ENCODE data around the gene DDN.

DDN gene

DNA sequence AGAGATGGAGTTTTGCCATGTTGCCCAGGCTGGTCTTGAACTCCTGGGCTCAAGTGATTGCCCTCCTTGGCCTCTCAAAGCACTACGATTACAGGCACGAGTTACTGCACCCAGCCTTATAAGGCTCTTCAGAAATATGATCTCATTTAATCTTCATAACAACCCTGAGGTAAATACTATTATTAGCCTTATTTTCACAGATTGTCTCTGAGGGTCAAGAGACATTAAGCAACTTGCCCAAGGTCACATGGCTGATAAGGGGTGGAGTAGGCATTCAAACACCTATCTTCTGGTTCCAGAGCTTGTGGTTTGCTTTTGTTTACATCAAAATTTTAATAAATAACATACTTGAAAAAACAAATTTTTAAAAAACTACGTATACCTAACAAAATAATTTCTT, 14.3 kb upstream of the DDN start:
- DNase-seq (ENCODE audit: low spot score): no peak

DNA sequence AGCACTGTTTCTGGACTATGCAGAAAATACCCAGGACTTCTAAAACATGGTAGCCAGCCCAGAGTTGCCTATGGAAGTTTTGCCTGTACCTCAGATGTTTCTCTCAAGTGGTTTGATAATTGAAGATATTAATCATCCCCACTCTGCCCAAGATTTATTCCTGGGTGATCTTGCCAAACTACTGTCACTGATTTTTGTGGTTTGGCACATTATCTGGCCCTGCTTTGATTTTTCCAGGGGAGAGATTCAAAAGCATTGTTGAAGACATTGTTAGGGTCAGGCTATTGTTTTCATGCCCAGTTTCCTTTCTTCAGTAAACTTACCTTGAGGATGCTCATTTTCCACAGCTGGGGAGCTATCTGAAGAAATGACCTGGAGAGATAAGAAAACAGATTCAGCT, 13.6 kb upstream of the DDN start:
- DNase-seq (ENCODE audit: low spot score): no peak

DNA sequence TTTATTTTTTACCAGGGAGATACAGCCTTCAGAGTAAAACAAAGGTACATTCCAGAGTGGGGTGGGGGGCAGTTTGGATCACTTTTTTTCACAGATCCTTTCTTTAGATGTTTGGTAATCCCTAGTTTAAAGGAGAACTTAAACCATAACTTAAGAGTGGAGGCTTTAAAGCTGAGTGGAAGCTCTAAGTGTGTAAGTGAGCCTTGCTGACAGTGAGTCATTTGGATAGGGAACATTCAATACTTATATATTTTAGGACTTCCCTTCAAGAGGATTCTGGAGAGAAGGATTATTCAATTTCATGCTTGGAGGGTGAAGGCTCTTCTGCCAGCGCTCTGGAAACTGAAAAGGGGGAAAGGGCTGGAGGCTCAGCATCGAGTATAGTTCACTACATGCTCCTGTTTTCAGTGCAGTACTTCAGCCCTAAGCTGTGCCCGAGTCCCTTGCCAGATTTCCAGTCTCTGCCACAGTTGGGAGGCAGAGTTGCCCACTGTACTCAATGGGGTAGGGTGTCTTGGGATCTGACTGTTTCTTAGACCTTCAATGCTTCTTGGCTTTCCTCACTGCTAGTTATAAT, 11.0 kb upstream of the DDN start:
- DNase-seq (ENCODE audit: low spot score): no peak

DNA sequence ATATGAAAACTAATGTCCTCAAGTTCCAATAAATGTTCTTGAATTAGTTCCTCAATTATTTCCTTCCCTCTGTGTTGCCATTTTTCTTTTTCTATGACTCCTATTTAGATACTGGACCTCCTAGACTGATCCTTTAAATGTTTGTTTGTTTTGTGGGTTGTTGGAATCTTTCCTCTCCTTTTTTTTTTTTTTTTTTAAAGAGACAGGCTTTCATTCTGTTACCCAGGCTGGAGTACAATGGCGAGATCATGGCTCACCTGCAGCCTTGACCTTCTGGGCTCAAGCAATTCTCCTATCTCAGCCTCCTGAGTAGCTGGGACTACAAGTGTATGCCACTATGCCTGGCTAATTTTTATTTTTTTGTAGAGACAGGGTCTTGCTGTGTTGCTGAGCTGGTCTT, 9.8 kb upstream of the DDN start:
- DNase-seq (ENCODE audit: low spot score): no peak

DNA sequence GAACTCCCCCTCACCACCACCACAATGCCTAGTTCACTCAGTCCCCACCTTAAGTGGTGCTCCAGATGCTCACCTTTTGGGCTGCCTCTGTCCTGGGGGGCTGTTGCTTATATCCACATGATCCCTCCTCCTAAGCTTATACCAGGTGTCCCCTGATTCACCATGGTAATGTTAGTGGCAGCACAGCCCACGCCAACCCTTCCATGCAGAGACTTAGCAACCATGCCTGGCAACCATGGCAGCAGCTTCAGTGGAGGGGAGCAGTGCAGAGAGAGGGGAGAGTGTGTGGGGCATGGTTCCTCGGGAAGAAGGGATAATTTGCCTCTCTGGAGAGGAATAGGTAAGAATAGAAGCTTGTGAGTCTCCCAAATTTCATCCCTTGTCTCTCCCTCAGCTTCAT, 1.2 kb upstream of the DDN start:
- DNase-seq (ENCODE audit: low spot score): no peak

DNA sequence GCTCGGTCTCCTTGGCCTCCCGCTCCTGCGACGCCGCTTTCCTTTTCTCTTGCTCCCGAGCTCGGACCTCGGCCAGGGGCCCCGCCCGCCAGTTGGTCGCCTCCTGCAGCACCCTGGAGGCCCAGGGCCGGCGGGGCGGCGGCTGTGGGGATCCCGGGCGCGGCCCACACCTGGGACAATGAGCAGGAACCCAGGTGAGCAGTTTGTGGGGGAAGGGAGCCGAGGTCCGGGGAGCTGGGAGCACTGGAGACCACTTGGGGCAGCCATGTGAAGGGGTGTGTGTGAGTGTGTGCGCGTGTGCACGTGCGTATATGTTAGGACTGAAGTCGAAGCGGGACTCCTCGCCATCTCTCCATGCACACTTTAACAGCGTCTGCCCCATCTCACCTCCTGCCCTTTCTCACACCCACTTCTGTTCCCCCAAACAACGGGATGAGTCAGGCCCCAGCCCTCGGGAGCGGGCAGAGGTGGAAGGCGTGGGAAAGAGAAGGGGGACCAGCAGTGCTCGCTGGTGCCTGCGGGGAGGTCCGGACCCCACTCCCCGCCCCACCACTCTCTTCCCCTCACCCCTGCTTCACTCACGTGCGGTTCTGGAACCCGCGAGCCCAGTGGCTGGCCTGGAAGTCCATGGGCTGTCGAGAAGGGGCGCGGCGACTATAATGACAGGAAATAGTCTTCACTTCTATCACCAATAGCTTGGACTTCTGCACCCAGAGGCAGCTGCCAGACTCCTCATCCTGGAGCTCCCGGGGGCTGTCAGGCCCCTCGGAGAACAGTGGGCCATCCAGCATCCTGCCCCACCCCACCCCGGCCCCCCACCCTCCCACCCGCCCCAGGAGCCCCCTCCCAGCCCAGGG, 450 bp downstream of the DDN start:
- no peak for DNase-seq (ENCODE audit: low spot score)

DNA sequence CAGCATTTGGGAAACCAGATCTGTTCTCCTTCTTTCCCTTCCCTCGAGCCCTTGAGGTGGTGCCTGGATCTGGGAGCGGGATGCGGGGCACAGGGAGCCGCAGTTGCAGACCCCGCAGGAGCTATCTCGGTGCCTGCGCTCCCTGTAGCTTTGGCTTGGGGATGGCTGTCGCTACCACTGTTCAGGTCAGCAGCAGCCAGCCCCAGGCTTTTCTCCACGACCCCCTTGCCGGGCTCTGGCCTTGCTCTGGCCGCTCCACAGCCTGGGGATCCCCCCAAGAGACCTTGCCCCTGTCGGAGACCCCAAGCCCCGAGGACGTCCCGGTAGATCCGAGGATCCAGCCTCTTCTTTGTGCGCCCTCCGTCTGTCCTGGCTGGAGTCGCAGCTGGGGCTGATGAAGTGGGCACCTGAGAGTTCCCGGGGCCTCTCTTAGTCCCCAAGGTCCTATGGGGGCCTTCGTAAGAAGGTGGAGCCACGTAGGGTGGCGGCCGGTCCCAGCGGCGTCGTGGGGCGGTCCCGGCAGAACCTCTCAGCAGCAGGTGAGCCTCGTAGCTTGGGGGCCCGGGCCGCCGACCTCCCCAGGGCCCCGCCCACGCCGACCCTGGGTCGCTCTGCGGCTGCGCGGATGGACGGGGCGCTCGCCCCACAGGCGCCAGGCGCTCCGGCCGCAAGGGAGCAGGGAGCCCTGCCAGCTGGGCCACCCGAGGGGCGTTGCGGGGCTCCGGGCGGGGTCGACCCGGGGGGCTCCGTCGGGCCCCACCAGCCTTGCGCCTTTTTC, 1.3 kb downstream of the DDN start:
- peak; percentile 91 for DNase-seq (ENCODE audit: low spot score)

DNA sequence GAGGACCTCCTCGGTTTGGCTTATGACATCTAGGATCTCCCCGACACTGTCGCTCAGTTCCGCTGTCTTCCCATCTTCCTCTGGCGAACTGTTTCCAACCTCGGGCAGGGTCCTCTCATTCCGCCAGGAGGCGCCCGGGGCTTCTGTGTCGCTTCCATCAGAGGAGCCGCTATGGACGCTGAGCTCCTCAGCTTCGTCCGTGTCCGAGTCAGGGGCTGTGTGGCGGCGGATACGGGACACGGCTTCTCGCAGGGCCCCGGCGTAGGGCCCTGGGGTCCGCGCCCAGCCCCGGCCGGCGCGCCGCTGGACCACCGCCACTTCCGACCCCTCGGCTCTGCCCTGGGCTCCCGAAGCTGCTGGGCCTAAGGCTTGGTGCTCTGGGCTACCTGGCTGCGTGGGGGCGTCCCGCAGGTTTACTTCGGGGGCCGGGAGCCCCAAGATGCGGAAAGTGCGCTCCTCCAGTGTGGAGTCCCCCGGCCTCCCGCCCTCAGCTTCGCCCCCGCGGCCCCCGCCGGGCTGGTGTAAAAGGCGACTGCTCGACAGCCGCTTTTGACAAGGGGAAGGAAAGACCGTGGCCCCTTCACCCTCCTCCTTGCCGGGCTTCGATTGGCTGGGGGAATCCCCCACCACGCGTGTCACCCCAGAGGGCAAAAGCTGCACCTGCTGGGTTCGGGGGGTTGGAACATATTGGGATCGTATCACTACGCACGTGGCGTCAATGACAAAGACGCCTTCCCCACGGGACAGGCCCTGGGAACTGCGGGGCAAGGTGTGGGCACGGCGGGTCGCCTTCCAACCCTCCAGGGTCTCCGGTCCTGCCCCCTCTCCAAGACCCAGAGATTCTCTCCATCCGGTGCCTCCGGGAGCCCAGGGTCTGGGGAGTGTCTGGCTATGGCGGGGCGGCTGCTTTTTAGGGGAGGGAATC, 2.1 kb downstream of the DDN start:
- DNase-seq (ENCODE audit: low spot score): peak; percentile 77

DNA sequence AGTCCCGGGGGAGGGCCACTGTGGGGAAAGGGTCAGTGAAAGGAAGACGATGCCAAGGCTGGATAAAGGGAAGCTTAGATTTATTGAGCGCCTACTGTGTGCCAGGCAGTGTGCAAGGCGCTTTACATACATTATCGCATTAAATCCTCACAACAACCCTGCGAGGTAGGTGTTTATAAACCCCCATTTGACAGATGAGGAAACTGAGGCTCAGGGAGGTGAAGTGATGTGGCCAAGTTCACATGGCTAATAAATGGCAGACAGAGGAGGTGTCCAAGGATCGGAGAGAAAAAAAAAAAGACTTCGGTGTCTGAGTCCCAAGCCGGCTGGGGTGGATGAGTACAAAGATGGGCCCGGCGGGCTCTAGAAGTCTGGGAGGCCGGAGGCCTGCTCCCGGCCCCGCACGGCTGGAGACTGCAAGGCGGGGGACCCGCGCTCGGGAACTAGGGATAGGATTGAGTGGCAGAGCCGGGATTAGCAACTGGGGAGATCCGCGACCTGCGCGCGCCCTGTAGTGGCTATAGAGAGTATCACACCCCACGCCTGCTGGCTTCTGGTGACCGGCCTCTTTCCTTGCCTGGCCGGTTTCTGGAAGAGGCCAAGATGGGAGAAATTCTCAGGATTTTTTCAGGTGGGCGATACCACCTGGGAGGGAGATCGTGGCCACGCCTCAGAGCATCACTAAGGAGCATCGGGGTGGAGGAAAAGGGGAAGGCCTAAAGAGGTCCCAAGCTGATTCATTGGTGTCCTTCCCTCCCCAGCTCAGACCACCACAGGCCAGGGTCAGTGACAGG, 3.9 kb downstream of the DDN start:
- peak; percentile 86 for DNase-seq (ENCODE audit: low spot score)

DNA sequence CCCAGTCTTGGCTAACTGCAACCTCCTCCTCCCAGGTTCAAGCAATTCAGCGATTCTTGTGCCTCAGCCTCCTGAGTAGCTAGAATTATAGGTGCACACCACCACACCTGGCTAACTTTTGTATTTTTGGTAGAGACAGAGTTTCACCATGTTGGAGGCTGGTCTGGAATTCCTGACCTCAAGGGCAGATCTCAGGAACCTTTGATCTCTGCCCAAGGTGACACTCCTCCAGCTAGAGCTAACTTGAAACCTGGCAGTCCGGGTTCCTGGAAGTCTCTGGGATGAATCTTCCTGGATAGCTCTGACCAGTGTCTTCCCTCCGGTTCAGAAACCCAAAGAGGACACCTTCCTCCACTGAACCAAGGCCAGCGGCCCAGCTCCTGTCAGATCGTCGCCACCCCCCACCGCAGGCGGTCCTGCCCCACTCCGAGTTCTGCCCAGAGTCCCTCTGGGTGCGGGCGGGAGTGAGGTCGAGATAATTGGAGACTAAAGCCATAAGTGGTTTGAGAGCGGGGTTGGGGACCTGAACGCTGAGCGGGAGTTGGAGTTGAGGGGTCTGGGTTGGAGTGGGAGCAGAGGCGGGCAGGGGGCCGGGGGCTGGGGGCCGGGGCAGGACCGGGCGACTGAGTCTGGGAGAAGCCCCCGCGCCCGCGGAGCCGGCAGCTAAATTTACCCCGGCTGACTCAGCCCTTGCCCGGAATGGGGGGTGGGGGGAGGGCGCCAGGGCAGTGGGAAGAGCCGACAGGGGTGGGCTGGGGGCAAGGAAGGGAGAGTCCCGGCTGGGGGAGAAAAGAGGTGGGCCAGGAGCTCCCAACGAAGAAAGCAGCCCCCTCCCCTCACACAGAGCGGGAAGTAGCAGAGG, 4.7 kb downstream of the DDN start:
- DNase-seq (ENCODE audit: low spot score): no peak

DNA sequence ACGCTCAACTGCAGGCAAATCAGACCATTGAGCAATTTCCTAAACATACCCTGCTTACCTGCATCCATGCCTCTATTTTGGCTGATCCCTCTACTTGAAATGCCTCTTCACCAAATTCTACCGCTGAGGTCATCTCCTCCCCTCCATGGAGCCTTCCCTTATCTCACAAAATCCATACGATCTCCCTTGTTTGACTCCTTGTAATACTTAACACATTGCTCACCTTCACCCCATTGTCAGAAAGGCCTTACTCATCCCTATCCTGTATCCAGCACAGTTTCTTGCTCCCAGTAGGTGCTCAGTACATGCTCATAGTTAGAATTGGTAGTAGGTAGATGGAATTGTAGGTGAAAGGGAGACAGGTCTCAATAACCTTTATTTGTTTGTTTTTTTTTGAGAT, 5.4 kb downstream of the DDN start:
- no peak for DNase-seq (ENCODE audit: low spot score)

DNA sequence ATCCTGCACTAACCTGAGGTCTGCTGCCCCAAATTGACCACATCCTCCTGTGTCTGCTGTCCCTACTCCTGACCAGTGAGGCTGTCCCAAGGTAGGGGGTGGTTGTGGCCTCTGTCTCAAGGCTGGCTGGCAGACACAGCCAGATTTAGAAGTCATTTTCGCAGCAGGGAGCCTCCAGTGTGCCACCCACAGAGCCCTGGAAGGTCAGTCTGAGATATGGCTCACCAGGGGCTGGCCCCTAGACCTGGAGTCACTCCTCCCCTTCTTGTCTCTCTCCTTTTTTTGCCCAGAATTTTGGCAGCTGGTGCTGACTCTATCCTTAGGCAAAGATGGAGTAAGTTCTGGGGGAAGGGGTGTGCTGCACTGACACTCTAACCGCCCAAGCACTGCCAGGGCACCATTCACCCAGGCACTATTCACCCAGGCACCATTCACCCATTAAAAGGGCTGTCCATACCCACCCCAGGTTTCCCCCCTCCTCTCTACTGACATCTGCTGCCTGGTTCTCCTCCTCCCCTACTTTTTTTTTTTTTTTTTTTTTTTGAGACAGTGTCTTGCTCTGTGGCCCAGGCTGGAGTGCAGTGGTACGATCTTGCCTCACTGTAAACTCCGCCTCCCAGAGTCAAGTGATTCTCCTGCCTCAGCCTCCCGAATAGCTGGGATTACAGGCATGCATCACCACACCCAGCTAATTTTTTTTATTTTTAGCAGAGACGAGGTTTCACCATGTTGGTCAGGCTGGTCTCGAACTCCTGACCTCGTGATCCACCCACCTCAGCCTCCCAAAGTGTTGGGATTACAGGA, 7.7 kb downstream of the DDN start:
- no peak for DNase-seq (ENCODE audit: low spot score)

DNA sequence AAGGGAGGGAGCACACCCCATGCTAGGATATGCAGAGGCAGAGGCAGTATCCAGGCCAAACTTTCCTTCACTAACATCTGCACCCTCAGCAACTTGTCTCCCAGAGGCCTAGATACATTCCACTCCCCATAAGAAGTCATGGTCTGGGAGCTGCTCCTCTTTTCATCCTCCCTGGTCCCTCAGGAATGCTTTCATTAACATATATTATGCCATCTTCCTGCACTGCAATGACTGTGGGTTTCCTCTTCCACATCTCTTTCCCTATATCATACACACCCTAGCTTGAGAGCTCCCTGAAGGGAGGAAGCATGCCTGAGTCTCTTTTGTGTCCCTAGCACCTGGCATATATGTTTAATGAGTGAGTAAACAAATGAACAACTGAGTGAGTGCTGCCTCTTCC, 8.6 kb downstream of the DDN start:
- DNase-seq (ENCODE audit: low spot score): no peak

DNA sequence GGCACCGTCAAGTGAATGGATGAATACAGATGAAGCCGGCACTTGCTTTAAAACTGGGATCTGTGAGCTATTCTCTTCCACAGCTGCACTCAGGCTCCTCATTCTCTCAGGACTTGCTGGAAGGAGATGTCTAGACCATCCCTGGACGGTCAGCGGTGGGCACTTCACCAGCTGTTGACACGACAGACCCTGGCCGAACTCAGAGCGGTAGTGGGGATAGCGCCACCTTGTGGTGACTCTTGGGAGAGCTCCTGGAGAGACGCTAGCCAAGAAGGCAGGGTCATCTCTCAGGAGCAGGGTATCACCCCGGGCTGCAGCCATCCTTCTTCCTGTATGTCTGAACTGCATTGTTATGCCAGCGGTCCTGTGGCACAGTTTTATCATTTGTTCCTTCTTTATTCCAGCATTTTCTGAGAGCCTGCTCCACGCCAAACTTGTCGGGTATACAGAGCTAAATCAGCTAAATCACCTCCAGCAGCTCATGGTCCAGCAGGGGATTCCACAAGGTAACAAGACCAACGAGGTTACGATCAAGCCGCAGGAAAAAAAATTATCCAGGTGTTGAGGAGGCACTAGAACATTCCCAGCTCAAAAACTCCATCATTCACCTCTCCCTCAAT, 11.0 kb downstream of the DDN start:
- peak; percentile 68 for DNase-seq (ENCODE audit: low spot score)

DNA sequence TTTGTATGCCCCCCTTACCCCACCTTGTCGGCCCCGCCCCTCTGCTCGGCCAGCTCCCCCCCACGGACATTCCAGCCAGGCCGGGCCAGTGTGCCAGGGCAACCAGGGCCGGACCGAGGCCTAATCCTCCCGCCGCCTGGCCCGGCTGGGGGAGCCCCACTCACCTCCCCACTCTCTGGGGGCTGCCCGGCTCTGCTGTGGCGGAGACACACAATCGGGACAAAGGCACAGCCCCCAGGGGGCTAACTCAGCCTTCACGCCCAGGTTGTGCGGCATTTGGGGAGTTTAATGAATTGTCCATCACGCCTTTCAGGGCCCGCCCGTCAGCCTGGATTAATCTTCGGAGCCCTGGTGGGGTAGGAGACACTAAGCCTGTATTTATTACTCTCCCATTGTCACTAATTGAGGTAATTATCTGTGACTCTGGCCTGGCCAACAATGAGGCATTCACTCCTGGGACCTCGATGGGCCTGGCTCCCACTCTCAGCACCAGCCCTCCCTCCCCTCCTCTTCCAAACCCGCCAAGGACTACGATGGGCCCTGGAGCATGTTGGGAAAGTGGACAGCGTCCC, 12.4 kb downstream of the DDN start:
- no peak for DNase-seq (ENCODE audit: low spot score)

DNA sequence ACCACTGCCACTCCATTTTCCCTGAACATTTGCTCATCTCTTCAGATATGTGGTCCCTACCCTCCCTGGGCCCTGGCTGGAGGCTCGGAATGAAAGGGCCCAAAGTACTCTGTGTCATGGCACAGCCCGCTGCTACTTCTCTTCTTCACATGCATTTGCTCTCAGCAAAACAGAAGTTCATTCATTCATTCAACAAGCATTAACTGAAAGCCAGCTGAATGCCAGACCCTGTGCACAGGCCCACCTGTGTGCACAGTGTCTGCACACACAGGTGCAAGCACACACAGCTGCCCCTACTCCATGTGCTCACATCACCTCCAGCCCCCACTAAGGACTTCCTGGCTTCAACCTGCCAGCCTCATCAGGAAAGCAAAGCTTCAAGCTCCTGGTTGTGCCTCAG, 13.3 kb downstream of the DDN start:
- DNase-seq (ENCODE audit: low spot score): no peak

DNA sequence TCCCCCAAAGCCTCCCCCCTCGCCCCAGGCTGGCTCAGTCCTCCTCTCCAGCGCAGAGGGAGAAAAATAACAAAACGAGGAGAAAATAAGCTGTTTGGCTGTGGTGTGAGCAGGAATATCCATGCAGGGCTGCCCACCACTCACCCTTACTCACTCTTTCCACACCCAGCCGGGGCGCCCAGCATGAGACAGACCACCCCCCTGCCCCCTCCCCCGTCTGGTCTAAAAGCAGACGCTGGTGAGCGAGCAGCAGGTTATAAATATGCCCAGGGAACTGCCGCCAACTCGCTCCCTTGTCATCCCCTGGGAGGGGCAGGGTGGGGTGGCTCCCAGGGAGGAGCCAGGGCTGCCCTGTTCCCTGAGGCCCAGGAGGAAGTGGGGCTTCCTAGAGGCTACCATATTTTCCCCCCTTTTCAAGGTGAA, 13.7 kb downstream of the DDN start:
- DNase-seq (ENCODE audit: low spot score): no peak

DNA sequence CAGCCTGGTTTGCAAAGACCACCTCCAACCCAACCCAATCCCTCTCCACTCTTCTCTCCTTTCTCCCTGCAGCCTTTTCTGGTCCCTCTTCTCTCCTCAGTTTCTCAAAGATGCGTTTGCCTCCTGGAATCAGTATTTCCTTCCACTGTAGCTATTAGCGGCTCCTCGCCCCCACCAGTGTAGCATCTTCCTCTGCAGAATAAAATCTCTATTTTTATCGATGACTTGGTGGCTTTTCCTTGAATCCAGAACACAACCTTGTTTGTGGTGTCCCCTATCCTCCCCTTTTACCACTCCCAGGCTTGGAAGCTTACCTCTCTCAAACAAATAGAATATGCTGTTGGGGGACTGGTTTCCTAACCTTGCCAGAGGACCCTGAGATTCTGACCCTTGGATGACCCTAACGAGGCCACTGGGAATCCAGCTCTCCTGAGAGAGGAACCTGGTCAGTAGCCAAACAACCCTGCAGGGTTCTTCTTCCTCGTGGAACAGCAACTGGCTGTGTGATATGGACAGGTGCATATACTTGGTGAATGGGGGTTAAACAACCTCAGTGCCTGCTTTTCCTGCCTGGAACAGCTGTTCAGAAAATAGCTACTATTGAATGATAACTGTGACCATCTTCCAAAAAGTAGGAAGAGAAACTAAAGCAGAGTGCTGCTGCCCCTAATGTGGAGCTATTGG, 16.6 kb downstream of the DDN start:
- no peak for DNase-seq (ENCODE audit: low spot score)
